Activated CD8-positive, alpha-beta T cell treated with anti-CD3 and anti-CD28 coated beads for 36 hours (primary cell): ENCODE data around the gene ATRX. TPM values are rescaled to one million over a fixed set of nuclear protein-coding genes. Genes with fewer than 3 reads are reported as not detected.

ENCODE experiments used
- ATAC-seq: fragments of 200-7000 bp; cut with Tn5 transposase; one replicate; pipeline ENCODE4 v1.10.0; 2021; ENCODE audit warnings: mild to moderate bottlenecking, moderate library complexity
- CTCF ChIA-PET: fragments of 350-600 bp; sonication (Branson Sonifier 250); formaldehyde crosslinking; loops from one replicate; lab custom pipeline; 2021; ENCODE audit warnings: antibody characterized with exemption; lab: Charles Lee
- POLR2A ChIA-PET: fragments of 350-600 bp; sonication (Branson Sonifier 250); formaldehyde crosslinking; loops from one replicate; lab custom pipeline; 2021; ENCODE audit warnings: antibody characterized with exemption; lab: Charles Lee
- DNase-seq: peaks from one replicate; pipeline ENCODE4 v3.0.0-alpha.2; 2020
- H3K27ac Mint-ChIP-seq: one replicate; pipeline ENCODE4 v1.8.0; 2021; ENCODE audit warnings: mild to moderate bottlenecking, mixed read lengths
- H3K27me3 Mint-ChIP-seq: one replicate; pipeline ENCODE4 v1.8.0; 2021; ENCODE audit warnings: mixed read lengths
- H3K36me3 Mint-ChIP-seq: one replicate; pipeline ENCODE4 v1.8.0; 2021; ENCODE audit warnings: low read depth, mixed read lengths
- H3K4me1 Mint-ChIP-seq: one replicate; pipeline ENCODE4 v1.8.0; 2021; ENCODE audit warnings: low read depth, mixed read lengths
- H3K4me3 Mint-ChIP-seq: one replicate; pipeline ENCODE4 v1.8.0; 2021; ENCODE audit warnings: mild to moderate bottlenecking, moderate library complexity, mixed read lengths
- H3K9me3 Mint-ChIP-seq: one replicate; pipeline ENCODE4 v1.8.0; 2021; ENCODE audit warnings: mixed read lengths
- intact Hi-C: fragments of 100-400 bp; cut with micrococcal nuclease; formaldehyde crosslinking; loops from one replicate; pipeline ENCODE4 v1.10.0; 2022
- total RNA-seq, 2 experiments: library from RNA; stranded (reverse); gene quantifications; one replicate each; pipeline ENCODE4 v1.2.3, GENCODE V29; 2021
- TF ChIP-seq, protein P1 (sequence below): fragments of 200-600 bp; IDR thresholded peaks from one replicate; pipeline ENCODE4 v1.8.0; 2022; ENCODE audit warnings: antibody characterized with exemption, mild to moderate bottlenecking

The ATRX gene
- total RNA-seq, 2 experiments from 2014 or later = 51.6 to 60.9 TPM

DNA sequence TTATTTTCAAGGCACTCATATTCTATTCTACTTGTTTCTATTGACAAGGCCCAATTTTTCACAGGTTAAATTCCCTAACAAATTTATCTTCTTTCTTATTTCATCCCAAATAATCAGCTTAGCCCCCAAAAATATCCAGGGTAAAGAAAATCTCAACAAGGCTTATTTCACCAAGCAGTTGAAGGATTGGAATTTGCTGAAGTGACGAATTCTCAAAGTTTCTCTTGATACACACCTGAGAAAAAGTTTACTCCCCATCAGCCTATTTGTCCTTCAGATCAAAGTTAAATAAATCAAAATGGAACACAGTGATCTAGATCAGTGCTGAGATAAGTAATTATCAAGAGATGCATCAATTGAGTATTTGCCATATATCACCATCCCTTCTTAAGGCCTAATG lies 106.9 kb downstream of the ATRX start:
- Mint-ChIP-seq H3K4me1 (peaks cover 21% of the 10 kb centered on the region), H3K27ac (no peak overlapping the region), H3K36me3 (peaks cover 19% of the 10 kb centered on the region), H3K9me3 (no peaks in the 10 kb centered on the region), H3K4me3 (no peak overlapping the region), H3K27me3 (no peaks in the 10 kb centered on the region)
- ATAC-seq (no peak), DNase-seq (no peak)
- POLR2A ChIA-PET = no interaction called here
- CTCF ChIA-PET = no interaction called here
- intact Hi-C loops = no loop called here
- TF ChIP-seq, protein P1, sequence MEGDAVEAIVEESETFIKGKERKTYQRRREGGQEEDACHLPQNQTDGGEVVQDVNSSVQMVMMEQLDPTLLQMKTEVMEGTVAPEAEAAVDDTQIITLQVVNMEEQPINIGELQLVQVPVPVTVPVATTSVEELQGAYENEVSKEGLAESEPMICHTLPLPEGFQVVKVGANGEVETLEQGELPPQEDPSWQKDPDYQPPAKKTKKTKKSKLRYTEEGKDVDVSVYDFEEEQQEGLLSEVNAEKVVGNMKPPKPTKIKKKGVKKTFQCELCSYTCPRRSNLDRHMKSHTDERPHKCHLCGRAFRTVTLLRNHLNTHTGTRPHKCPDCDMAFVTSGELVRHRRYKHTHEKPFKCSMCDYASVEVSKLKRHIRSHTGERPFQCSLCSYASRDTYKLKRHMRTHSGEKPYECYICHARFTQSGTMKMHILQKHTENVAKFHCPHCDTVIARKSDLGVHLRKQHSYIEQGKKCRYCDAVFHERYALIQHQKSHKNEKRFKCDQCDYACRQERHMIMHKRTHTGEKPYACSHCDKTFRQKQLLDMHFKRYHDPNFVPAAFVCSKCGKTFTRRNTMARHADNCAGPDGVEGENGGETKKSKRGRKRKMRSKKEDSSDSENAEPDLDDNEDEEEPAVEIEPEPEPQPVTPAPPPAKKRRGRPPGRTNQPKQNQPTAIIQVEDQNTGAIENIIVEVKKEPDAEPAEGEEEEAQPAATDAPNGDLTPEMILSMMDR = no peak

DNA sequence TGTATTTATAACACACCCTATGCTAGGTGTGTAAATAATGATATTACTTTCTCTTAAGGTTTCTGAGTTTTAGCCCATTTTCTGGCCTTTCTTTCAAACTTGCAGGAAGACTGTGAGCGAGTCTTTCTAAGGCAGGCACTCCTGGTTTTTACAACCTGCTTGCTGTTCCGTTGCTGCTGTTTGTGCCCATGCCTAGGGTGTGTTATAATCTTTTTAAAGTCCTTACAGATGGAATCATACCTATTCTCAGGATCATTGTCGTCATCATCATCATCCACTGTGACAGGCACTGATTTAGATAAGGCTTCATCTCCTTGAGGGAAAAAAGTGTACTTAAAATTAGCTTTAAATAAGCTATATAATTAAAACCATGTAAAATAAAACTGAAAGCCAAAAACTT lies 110.0 kb downstream of the ATRX start:
- Mint-ChIP-seq H3K4me1 (peaks cover 2% of the 10 kb centered on the region), H3K9me3 (no peaks in the 10 kb centered on the region), H3K36me3 (peaks cover 2% of the 10 kb centered on the region), H3K27ac (no peak overlapping the region), H3K4me3 (no peak overlapping the region), H3K27me3 (no peaks in the 10 kb centered on the region)
- CTCF ChIA-PET = no interaction called here
- DNase-seq (no peak), ATAC-seq (no peak)
- POLR2A ChIA-PET = no interaction called here
- intact Hi-C loops = no loop called here
- TF ChIP-seq, protein P1 = no peak

DNA sequence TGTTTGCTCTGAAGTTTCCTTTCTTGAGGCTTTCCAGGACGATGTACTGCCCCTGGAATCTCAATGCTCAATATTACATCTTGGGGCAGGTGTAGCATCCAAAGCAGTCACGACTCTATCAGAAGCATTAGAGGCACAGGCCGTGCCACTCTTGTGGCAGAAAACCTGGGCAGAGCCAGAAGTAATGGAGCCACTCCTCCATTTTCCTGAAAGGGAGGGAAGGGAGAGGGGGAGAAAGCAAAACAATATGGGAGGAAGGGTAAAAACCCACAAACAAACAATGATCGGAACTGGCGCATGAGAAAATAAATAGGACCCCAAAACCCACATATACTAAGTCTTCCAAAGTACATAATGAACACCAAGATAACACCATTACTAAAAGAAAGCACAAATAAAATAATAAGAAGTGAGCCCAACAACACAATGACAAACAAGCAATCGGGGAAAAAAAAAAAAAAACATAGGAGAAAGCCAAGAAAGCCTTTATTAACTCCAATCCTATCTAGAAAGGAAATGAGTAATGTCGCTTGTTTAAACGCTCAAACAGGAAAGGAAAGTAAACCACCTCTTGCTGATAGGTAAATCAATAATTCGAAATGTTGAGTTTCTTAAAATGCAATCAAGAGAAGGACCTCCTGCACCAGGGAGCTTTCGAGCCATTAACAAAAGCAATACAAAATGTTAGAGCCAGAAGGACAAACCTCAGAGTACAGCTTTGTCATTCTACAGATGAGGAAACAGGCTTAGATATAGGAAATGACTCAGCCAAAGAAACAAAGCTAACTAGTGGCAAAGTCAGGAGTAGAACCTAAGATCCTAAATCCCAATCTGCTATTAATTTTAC lies 117.4 kb downstream of the ATRX start:
- DNase-seq (no peak), ATAC-seq (peak; percentile 45)
- no peaks in the 10 kb centered on the region for H3K27me3 Mint-ChIP-seq
- ChIA-PET CTCF (no interaction called here), POLR2A (no interaction called here)
- H3K4me3 Mint-ChIP-seq = no peak overlapping the region
- H3K4me1 Mint-ChIP-seq = peaks cover 13% of the 10 kb centered on the region
- H3K36me3 Mint-ChIP-seq = peaks cover 8% of the 10 kb centered on the region
- H3K9me3 Mint-ChIP-seq = no peaks in the 10 kb centered on the region
- intact Hi-C loops = no loop called here
- TF ChIP-seq, protein P1 = no peak
- H3K27ac Mint-ChIP-seq = peak overlapping the region; percentile 35

DNA sequence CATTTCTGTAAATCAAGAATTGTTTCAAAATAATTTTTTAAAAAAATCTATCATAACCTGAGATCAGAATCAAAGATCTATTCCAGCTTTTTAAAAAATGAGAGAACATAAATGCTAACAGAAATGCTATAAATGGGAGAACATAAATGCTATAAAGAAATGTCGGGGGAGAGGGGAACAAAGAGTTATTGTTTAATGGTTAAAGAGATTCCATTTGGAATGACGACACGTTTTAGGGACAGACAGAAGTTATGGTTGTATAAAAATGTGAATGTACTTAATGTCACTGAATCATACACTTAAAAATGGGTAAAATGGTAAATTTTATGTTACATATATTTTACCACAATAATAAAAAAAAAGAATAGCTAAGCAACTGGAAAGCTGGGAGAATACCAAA lies 127.1 kb downstream of the ATRX start:
- Mint-ChIP-seq H3K4me3 (no peak overlapping the region), H3K27me3 (no peaks in the 10 kb centered on the region), H3K27ac (no peak overlapping the region), H3K9me3 (no peaks in the 10 kb centered on the region), H3K4me1 (peaks cover 4% of the 10 kb centered on the region), H3K36me3 (peaks cover 14% of the 10 kb centered on the region)
- no peak for ATAC-seq
- DNase-seq = no peak
- CTCF ChIA-PET = no interaction called here
- POLR2A ChIA-PET = no interaction called here
- intact Hi-C loops = no loop called here
- TF ChIP-seq, protein P1 = no peak

DNA sequence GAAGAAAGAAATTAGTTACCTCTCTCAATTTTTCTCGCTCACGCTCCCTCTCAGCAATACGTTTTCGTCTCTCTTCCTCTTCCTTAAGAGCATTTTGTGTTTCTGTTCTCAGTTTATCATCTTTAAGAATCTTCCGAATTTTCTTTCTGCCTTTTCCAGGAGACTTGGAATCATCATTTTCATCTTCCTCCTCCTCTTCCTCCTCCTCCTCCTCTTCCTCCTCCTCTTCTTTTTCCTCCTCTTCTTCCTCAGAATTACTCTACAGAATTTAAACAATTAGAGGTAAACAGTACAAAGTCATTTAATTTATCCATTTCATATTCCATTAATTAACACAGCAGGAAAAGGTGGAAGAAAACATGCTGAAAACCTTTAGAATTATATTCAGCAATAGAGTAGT lies 133.9 kb downstream of the ATRX start:
- Mint-ChIP-seq H3K27ac (no peak overlapping the region), H3K9me3 (peaks cover under 1% of the 10 kb centered on the region), H3K4me3 (no peak overlapping the region), H3K27me3 (no peaks in the 10 kb centered on the region), H3K36me3 (peaks cover 23% of the 10 kb centered on the region), H3K4me1 (peaks cover 8% of the 10 kb centered on the region)
- POLR2A ChIA-PET = no interaction called here
- DNase-seq (no peak), ATAC-seq (no peak)
- CTCF ChIA-PET = no interaction called here
- intact Hi-C loops = no loop called here
- TF ChIP-seq, protein P1 = no peak
